Peyer's patch (tissue), 4 donors: ENCODE results near the gene GOLGB1.

Experiments
- CTCF ChIP-seq, 6 experiments: fragments of 450-650 bp in 4 of 6; fragments of 200-600 bp in 2 of 6; sonication (generic) in 1 of 6; IDR thresholded peaks; one replicate each; pipeline ENCODE4 v1.5.1; 2017 to 2019; ENCODE audit warnings: antibody characterized with exemption in 6 of 6, mild to moderate bottlenecking in 3 of 6, moderate library complexity in 1 of 6
- POLR2A ChIP-seq, 2 donors: fragments of 450-650 bp; IDR thresholded peaks; one replicate each; pipeline ENCODE4 v1.5.1; 2017; ENCODE audit warnings: antibody characterized with exemption in 2 of 2, mild to moderate bottlenecking in 2 of 2, moderate library complexity in 2 of 2

GRCh38 chr3:121757087-121757811 lies 7.7 kb upstream of the GOLGB1 start:
- TF ChIP-seq CTCF (IDR thresholded peaks at IDR 0.05) (no peak), POLR2A (IDR thresholded peaks at IDR 0.05) (no peak)
